Activated CD8-positive, alpha-beta memory T cell treated with anti-CD3 and anti-CD28 coated beads, Interleukin-2, amount 50 U/mL, for 1 hour (primary cell): ENCODE measurements around the gene RGS16.
"Not testable (repeated sequence)": the region's sequence is repeated elsewhere in the genome, so short reads cannot be mapped to it uniquely, and the experiment has no call there.

ENCODE experiments used
- DNase-seq: peaks from one replicate; pipeline ENCODE4 v3.0.0-alpha.2; 2020; ENCODE audit errors: extremely low read depth

RGS16 gene, protein sequence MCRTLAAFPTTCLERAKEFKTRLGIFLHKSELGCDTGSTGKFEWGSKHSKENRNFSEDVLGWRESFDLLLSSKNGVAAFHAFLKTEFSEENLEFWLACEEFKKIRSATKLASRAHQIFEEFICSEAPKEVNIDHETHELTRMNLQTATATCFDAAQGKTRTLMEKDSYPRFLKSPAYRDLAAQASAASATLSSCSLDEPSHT

DNA sequence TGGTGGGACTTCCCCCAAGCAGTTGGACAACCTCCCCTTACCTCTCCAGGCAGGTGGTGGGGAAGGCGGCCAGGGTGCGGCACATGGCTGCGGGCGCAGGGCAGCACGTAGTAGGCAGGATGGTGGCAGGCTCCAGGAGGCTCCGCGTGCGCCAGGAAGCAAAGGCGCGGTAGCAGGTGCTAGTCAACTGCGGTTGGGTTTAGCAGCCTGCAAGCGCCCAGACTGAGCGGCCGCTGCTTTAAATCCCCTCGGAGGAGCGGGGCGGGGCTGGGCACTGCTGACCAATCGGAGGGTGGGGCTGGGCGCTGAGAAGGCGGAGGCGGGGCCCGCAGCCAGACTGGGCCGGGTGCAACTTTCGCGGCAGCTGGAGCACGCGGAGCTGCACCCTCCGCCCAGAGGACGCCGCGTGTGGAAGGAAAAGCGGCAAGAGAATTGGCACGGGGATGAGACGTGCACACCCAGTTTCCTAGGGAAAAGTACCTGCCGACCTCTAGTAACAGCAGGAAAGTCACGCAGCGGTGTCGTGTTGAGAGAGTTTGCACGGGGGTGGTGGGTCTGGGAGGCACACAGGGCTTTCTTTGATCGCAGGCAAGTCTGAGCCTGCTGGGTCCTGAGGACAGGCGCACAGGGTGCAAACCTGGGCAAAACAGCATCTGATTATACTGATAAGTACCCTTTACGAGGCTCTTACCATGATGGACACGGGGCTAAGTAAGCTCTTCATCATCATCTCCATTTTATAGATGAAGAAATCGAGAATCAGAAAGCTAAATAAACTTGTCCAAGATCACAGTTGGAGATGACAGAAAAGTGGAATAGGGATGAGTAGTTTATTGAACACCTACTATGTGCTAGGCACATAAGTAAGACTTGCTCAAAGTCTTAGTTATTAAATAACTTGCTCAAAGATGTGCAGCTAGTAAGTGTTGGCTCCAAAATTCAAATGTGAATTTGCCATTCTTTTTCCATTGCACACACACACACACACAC, at the start of gene RGS16:
Gene RGS16 (minus strand): TSS at position 215 of the 990 bp plus-strand sequence. CDS start 130 bp downstream, at position 85.
- DNase-seq: peak; percentile 72

DNA sequence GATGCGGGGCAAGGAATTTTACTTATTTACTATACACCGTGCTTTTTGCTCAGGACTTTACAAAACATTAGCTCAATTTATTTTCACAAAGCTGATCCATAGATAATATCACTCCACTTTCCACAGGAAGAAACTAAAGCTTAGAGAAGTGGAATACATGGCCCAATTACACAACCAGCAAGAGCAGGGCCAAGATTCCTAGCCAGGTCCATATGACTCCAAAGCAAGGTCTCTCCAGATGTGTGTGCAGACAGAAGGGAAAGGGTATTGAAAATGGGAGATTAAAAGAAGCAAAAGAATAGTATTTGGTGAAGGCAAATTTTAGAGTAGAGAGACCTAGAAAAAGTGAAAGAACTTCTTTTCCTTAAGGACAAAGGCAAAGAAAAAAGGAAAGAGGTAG, 49.8 kb upstream of the RGS16 start:
- DNase-seq: no peak

DNA sequence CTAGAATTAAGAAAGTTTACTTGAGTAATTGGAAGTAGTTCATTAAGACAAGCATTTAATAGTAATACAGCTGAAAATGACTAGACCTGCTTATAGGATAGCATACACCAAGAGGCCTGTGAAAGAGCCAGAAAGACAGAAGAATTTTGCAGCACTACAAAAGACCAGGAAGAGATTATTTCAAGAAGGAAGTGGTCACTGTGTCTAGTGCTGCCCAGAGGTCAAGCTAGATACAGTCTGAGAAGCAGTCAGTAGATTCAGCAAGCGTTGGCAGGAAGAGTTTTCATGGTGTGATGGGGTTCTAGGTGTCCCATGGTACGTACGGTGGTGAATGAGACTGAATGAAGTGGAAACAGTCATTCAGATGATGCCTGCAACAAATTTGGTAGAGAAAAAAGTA, 48.7 kb upstream of the RGS16 start:
- DNase-seq: no peak

DNA sequence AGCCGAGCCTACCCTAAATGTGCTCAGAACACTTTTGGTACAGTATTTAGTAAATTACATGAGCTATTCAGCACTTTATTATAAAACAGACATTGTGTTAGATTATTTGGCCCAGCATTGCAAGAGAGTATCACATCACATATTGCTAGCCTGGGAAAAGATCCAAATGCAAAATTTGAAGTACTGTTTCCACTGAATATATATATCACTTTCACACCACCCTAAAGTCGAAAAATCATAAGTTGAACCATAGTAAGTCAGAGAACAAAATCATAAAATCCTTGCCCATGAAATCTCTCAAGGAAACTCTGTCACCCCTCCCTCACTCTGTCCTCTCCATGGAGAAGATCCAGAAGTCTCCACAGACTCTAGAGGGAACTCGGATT, 47.1 kb upstream of the RGS16 start:
- DNase-seq: no peak

DNA sequence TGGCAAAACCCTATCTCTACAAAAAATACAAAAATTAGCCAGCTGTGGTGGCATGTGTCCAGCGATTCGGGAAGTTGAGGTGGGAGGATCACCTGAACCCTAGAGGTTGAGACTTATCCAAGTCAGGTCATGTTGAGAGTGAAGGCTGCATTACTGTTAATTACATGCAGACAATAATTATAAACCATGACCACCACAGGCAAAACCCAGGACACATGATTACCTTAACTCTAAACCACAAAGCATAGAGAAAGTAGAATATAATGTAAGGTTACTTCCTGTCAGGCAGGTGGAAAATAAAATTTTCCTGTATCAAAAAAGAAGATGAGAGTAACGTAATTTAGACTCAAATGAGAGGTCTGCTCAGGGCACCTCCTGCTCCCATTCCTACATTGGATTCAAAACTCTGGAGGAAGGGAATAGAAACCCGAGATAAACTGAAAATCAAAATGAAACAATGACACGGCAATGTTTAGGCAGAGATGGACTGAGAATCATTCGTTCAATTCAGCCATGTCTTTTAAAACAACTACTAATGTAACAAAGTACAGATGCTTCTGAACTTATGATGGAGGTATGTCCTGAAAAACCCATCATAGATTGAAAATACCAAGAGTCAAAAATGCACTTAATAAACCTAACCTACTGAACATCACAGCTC, 46.6 kb upstream of the RGS16 start:
- no peak for DNase-seq

DNA sequence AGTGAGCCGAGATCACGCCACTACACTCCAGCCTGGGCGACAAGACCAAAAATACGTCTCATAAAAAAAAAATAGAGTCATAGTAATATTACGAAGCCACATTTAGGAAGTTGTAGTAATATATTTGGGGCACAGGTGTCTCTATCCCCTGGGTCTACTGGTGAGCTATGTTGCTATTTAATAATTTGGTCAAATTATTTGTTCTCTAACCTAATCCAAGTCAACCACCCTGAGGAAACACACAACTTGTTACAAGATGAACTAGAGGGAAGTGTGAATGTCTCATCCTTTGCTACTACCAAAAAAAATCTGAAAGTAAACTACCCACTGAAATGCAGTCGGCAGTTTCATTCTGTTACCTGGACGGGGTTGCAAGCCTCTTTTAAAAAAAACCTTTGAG, 44.9 kb upstream of the RGS16 start:
- no peak for DNase-seq

DNA sequence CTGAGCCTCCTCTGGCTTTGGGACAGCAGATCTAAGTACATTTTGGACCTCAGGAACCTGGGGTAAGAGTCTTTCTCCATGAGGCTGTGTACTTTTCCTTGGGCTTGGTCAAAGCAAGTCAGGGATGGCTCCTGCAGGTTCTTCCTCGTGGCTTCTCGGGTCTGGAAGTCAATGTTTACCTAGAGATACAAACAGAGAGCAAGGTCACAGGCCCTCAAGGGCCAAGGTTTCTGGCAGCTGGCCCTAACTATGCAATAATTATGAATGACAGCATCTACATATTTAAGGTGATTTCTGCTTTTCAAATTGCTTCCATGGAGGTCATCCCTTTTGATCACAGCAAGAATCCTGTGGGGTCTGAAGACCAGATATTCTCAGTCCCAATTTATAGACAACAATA, 42.5 kb upstream of the RGS16 start:
- no peak for DNase-seq

DNA sequence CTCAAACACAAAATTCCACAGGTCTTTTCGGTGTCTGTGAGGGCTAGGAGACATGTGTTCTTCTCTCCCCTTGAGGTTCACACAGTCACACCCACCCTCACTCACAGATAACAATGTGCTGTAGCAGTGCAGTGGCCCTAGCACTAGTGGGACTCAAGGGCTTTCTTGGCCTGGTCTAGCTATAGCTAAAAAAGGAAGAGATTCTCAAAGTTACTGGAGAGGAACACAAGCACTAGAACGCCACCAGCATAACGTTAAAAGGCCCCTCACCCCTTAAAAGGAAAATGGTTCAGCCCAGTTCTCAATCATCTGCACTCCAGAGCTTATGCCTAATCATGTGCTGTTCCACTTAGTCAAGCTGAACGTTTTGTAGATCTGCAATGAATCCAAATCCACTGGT, 40.7 kb upstream of the RGS16 start:
- no peak for DNase-seq

DNA sequence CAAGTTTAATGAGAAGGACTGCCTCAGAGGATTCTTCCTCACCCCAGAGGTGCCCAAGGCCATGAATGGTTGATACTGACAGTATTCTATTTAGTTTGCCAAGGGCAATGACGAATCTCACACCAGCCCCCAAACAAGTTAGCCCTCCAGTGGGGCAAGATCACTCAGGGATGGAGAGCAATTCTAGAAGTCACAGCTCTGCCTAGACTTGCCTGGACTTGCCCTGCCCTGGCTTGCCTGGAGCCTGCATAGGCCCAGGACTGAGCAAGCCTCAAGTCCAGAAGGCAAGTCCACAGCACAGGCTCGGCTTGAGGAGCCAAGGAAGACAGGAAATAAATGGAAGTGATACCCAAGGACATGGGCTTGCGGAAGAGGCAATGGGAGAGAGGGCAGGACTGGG, 39.5 kb upstream of the RGS16 start:
- DNase-seq: no peak

DNA sequence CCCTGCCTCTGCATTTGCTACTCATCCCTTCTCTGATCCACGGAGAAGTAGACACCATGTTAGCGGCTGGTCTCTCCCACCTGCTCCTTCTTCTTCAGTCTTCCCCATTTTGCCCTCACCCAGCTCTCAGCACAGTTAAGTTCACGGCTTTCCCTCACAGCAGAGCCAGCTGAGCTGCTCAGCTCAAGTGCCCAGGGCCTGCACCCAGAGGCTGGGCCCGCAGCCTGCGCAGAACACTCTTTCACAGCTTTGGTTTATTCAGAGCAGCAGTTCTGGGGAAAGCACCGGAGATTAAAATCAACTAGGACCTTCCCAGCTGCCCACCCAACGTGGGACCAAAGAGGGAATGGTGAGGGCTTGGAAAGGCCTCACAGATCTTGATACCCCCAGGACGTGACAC, 38.3 kb upstream of the RGS16 start:
- no peak for DNase-seq

DNA sequence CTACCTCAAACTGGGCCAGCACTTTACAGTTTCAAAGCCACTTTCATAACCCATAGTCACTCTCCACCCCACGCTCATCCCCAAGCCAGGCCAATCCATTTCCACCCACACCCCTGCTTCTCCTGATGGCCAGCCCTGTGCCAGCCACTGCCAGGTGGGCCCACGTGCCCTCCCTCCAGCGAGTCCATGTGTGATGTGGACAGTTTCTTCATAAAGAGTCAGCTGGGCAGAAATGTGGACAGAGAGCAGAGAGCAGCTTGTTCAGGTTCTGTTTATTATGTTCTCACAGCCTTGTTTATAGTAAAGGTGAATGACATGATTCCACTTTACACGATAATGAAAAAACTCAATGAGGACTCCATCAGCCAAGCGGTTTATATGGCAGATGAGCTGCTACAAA, 37.4 kb upstream of the RGS16 start:
- DNase-seq: no peak

DNA sequence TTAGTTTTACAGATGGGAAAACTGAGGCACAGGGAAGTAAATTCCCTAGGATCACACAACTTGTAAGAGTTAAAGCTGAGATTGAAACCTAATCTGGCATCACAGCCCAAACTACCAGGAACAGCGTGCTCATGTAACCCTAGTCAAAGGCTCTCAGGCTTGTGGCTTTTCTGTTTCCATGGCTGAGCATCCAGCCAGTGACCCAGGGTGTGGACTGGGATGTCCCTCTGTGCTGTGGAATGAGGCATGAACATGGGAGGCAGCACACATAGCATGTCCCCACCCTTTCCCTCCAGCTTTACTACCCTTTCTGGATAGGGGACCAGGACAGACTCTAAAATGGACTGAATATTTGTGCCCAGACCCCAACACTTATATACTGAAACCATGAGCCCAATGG, 35.1 kb upstream of the RGS16 start:
- DNase-seq: no peak

DNA sequence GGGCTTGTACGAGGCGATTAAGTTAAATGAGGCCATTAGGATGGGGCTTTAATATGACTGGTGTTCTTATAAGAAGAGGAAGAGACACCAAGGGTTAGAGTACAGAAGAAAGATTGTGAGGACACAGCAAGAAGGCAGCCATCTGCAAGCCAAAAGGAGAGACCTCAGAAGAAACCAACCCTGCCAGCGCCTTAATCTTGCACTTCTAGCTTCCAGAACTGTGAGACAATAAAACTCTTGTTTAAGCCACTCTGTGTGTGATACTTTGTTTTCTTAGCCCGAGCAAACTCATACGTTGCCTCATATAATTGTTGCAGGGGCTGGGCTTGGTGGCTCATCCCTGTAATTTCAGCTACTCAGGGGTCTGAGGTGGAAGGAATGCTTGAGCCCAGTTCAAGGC, 33.6 kb upstream of the RGS16 start:
- no peak for DNase-seq

DNA sequence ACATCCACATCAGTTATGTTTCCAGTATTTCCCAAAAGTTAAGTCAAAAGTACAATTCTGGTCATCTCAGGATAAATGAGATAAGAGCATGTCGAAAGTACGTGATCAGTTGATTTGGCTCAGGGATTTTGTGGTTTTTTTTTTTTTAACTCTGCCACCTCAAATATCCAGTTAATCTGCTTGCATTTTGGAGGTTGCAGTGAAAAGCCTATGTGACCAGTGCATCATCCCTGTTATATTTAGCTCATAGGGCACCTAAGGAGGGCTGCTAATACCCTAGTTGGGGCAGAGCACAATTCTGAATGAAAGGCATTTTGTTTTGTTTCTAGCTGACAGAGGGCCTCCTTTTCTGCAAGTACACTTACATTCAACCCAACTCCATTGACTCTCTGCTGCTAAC, 31.7 kb upstream of the RGS16 start:
- DNase-seq: no peak

DNA sequence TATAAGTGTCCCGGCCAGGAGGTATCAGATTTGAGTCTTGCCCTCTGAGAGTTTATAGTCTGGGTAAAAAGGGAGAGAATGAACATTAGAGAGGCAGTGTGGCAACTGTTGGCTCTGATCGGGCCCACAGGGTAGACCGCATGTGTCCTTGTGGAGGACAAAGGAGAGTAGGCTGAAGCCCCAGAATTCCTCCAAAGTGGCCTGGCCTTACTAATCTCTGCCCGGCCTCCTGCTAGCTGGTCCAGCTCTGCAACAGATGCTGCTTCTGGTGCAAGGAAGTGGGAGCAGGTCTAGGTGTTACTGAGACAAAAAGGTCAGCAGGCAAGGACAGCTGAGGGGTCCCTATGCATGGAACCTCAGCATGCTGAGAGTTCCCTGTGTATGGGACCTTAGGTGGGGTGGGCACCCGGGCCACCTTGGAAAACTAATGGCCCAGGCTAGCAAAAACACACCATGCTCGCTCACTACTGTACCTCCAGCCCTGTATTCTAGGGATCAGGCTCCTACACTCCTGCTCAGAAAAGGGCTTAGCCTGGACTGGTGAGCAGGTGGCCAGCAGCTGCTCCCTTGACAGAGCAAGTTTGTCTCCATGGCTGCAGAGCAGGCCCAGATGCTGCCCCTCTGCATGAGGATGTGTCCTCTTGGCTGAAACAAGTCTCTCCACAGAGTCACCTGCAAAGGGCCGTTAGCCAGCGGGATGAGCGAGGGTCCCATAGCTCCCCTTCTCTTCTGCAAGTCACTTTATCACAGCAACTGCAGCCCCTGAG, 30.3 kb upstream of the RGS16 start:
- DNase-seq: no peak

DNA sequence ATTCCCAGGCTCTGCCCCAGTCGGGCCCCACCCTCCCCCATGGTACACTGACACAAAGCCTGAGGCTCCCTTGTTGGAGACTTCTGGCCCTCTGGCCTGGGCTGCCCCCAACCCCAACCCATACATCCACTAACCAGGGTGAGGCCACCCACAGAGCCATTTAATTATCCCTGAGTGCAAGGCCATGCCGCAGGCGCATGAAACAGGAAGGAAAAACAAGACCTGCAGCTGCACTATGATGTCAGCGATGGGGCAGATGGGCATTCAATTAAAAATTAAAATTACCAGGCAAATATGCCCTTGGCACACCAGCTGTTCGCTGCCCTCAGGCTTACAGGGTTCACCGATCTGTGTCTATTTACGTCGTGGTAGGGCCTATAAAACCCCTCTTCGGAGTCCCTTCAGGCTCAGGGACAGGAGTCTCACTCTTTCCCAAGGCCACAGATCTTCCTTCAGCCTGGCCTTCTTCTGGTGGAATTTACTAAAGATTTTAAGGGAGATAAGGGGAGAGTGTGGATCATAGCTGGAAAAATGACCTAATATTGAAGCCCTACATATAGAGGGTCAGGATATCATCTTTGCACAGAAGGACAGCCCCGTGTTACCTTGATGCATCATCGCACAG, 29.6 kb upstream of the RGS16 start:
- DNase-seq: no peak

DNA sequence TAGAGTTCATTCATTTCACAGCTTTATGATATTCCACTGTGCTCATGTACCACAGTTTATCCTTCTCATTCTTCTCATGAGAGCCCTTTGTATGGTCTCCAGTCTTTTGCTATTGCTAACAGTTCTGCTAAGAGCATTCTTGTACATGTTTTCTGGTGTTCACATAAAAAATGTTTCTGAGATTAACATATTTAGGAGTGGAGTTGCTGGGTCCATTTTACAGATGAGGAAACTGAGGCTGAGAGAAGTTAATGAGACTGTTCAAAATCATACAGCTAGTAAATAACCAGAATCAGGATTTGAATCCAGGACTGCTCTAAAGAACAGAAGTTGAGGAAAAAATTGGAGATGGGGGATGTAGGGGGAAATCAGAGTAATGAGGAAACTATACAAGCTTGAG, 28.8 kb upstream of the RGS16 start:
- DNase-seq: no peak

DNA sequence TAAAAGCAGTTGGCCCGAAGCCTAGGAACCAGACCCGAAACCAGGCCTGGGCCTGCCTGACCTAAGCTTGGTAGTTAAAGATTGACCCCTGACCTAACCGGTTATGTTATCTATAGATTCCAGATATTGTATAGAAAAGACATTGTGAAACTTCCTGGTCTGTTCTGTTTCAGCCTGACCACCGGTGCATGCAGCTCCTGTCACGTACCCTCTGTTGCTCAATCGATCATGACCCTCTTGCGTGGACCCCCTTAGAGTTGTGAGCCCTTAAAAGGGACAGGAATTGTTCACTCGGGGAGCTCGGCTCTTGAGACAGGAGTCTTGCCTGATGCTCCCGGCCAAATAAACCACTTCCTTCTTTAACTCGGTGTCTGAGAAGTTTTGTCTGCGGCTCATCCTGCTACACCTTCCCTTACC, 28.3 kb upstream of the RGS16 start:
- not testable (repeated sequence) for DNase-seq

DNA sequence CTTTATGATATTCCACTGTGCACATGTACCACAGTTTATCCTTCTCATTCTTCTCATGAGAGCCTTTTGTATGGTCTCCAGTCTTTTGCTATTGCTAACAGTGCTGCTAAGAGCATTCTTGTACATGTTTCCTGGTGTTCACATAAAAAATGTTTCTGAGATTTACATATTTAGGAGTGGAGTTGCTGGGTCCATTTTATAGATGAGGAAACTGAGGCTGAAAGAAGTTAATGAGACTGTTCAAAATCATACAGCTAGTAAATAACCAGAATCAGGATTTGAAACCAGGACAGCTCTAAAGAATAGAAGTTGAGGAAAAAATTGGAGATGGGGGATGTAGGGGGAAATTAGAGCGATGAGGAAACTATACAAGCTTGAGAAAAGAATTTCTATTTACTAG, 27.8 kb upstream of the RGS16 start:
- no peak for DNase-seq

DNA sequence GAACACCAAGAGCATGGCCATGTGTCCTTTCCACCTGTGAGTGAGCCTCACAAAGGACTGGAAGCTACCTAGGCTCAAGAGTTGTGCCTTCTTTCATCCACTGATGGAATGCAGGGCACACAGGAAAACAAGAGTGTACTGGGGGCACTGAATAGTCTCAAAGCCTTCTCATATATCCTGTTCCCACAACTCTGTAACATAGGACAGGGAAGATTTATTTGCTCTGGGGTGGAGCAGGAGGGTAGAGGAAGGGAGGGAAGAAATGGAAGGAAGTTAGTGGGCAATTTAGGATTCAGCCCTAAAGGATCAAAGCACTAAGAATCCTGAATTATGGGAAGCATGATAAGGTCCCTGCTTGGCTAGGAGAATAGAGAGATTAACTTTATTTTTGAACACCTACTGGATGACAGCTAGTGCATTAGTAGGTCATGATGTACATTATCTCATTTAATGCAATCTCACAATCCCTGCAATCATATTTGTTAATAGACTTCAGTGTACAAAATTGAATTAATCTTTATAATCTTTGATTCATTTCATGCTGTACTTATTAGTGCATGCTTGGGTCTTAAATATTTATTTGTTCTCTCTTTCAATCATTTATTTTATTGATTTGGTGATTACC, 27.0 kb upstream of the RGS16 start:
- no peak for DNase-seq

DNA sequence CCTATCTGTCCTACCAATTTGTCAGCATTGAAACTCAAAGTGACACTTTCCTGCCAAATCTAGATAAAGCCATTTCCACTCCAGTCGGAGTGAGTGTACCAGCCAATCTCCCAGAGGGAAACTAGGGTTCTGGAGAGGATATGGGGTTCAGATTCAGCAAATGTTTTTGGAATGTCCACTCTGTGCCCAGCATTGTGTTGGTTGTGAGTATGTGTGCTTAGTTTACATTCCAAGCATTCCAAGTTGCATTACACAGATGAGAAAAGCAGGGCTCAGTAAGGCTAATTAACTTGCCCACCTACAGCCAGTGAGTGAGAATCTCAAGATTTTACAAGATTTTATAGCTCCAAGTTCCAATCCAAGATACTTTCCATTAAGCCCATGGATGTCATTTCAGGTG, 26.4 kb upstream of the RGS16 start:
- no peak for DNase-seq
